Measurements from ENCODE around the gene RAB40AL. TPM values are rescaled to one million over a fixed set of nuclear protein-coding genes. Genes with fewer than 3 reads are reported as not detected.
"Not testable (repeated sequence)": the region's sequence is repeated elsewhere in the genome, so short reads cannot be mapped to it uniquely, and the experiment has no call there.

RAB40AL gene, protein sequence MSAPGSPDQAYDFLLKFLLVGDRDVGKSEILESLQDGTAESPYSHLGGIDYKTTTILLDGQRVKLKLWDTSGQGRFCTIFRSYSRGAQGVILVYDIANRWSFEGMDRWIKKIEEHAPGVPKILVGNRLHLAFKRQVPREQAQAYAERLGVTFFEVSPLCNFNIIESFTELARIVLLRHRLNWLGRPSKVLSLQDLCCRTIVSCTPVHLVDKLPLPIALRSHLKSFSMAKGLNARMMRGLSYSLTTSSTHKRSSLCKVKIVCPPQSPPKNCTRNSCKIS
- 2.7 TPM in 1 of 2 replicates, not detected in the other for total RNA-seq

GRCh38 chrX:102936972-102937371, at the start of gene RAB40AL:
Gene RAB40AL (plus strand): TSS chrX:102937272. CDS start chrX:102937319, 47 bp downstream.
- H3K4me3 ChIP-seq (ENCODE audit: low read depth, low read length); DNase-seq (ENCODE audit: low read depth); H3K36me3 ChIP-seq (ENCODE audit: control insufficient read depth, insufficient read depth, low read length); H3K27me3 ChIP-seq (ENCODE audit: control insufficient read depth, insufficient read depth, low read length): not testable (repeated sequence)

DNA sequence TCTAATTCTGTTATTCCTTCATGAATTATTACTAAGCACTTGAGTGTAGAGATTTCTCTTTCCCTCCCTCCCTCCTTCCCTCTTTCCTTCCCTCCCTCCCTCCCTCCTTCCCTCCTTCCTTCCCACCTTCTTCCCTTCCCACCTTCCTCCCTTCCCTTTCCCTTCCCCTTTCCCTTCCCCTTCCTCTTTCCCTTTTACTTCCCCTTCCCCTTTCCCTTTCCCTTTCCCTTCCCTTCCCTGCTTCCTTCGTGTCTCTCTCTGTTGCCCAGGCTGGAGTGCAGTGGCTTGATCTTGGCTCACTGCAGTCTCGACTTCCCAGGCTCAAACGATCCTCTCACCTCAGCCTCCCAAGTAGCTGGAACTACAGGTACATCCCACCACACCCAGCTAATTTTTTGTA, 49.4 kb upstream of the RAB40AL start:
- H3K27me3 ChIP-seq (ENCODE audit: control insufficient read depth, insufficient read depth, low read length) = no peaks in the 10 kb centered on the region
- DNase-seq (ENCODE audit: low read depth) = no peak
- no peak overlapping the region for H3K4me3 ChIP-seq (ENCODE audit: low read depth, low read length)
- H3K36me3 ChIP-seq (ENCODE audit: control insufficient read depth, insufficient read depth, low read length) = no peaks in the 10 kb centered on the region
- TF ChIP-seq, protein P1, sequence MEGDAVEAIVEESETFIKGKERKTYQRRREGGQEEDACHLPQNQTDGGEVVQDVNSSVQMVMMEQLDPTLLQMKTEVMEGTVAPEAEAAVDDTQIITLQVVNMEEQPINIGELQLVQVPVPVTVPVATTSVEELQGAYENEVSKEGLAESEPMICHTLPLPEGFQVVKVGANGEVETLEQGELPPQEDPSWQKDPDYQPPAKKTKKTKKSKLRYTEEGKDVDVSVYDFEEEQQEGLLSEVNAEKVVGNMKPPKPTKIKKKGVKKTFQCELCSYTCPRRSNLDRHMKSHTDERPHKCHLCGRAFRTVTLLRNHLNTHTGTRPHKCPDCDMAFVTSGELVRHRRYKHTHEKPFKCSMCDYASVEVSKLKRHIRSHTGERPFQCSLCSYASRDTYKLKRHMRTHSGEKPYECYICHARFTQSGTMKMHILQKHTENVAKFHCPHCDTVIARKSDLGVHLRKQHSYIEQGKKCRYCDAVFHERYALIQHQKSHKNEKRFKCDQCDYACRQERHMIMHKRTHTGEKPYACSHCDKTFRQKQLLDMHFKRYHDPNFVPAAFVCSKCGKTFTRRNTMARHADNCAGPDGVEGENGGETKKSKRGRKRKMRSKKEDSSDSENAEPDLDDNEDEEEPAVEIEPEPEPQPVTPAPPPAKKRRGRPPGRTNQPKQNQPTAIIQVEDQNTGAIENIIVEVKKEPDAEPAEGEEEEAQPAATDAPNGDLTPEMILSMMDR (IDR thresholded peaks at IDR 0.05; ENCODE audit: insufficient read depth, low read length, poor library complexity, severe bottlenecking) = no peak

- H3K4me3 ChIP-seq (ENCODE audit: low read depth, low read length) = no peak overlapping the region
- DNase-seq (ENCODE audit: low read depth) = no peak
- H3K27me3 ChIP-seq (ENCODE audit: control insufficient read depth, insufficient read depth, low read length) = no peaks in the 10 kb centered on the region
- H3K36me3 ChIP-seq (ENCODE audit: control insufficient read depth, insufficient read depth, low read length) = no peaks in the 10 kb centered on the region
- TF ChIP-seq, protein P1 (IDR thresholded peaks at IDR 0.05; ENCODE audit: insufficient read depth, low read length, poor library complexity, severe bottlenecking) = no peak
Measured at GRCh38 chrX:102892103-102892502, 45.0 kb upstream of the RAB40AL start.

GRCh38 chrX:102899940-102900916, 36.8 kb upstream of the RAB40AL start:
- no peaks in the 10 kb centered on the region for H3K27me3 ChIP-seq (ENCODE audit: control insufficient read depth, insufficient read depth, low read length)
- TF ChIP-seq, protein P1 (IDR thresholded peaks at IDR 0.05; ENCODE audit: insufficient read depth, low read length, poor library complexity, severe bottlenecking) = peak; percentile 63
- no peak overlapping the region for H3K4me3 ChIP-seq (ENCODE audit: low read depth, low read length)
- peak; percentile 25 for DNase-seq (ENCODE audit: low read depth)
- H3K36me3 ChIP-seq (ENCODE audit: control insufficient read depth, insufficient read depth, low read length) = no peaks in the 10 kb centered on the region

- TF ChIP-seq, protein P1 (IDR thresholded peaks at IDR 0.05; ENCODE audit: insufficient read depth, low read length, poor library complexity, severe bottlenecking) = no peak
- no peaks in the 10 kb centered on the region for H3K27me3 ChIP-seq (ENCODE audit: control insufficient read depth, insufficient read depth, low read length)
- no peak for DNase-seq (ENCODE audit: low read depth)
- no peaks in the 10 kb centered on the region for H3K36me3 ChIP-seq (ENCODE audit: control insufficient read depth, insufficient read depth, low read length)
- no peak overlapping the region for H3K4me3 ChIP-seq (ENCODE audit: low read depth, low read length)
Measured at GRCh38 chrX:102902355-102902754, 34.7 kb upstream of the RAB40AL start.
